ENCODE measurements around the gene SSBP4.

DNA sequence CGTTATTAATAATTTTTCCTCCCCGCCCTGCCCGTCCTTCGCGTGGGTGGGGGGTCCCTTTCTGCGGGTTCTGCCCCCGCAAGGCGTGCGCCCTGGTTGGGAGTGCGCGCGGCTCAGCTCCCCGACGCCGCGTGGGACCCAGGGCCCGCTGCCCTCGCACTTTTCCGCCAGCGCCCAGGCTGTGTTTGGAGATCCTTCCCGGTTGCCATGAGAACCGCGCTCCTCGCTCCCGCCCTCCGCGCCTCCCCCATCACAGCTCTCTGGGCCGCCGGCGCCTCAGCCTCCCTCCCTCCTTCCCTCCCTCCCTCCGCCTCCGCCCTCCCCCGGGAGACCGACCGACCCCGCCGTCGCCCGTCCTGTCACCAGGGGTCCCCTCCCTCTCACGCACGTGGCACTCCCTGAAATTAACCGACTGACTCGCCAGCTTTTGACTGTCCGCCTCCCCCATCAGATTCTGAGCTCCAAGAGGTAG is 2.4 kb upstream of the SSBP4 start:
- TF ChIP-seq CTCF (IDR thresholded peaks at IDR 0.05) (no peak), POLR2A (IDR thresholded peaks at IDR 0.05) (no peak)

Measured in testis (tissue), 2 donors.